Measurements from ENCODE around the gene TCN2. TPM values are rescaled to one million over a fixed set of nuclear protein-coding genes. Genes with fewer than 3 reads are reported as not detected.
"Not testable (repeated sequence)": the region's sequence is repeated elsewhere in the genome, so short reads cannot be mapped to it uniquely, and the experiment has no call there.

The TCN2 gene
- total RNA-seq, 1 donor from 2014 or later, result 0.68 TPM

- intact Hi-C loops (cut with micrococcal nuclease), result loop anchor here (1.0 kb wide), 2 partner anchors 18 to 33 kb away; no protein-coding TSS in a partner anchor
- Mint-ChIP-seq H3K4me3 (ENCODE audit: low read depth) (peak within 1 kb of the TSS; percentile 87), H3K27me3 (ENCODE audit: low read depth) (peaks cover 7% of the 10 kb centered on the region), H3K36me3 (ENCODE audit: low read depth) (peaks cover 15% of the 10 kb centered on the region), H3K9me3 (no peaks in the 10 kb centered on the region), H3K4me1 (ENCODE audit: low read depth) (peaks cover 16% of the 10 kb centered on the region), H3K27ac (peak within 1 kb of the TSS; percentile 72)
- DNase-seq (ENCODE audit: low spot score), result peak; percentile 91
Measured at GRCh38 chr22:30667494-30668385, 60.8 kb downstream of the TCN2 start, which contains the start of gene DUSP18. DUSP18 (minus strand) TSS chr22:30667875; CDS start chr22:30664003, 3,872 bp downstream.

GRCh38 chr22:30668386-30668710, 61.4 kb downstream of the TCN2 start:
- no peak for DNase-seq (ENCODE audit: low spot score)
- H3K36me3 Mint-ChIP-seq (ENCODE audit: low read depth), result peaks cover 9% of the 10 kb centered on the region
- H3K4me3 Mint-ChIP-seq (ENCODE audit: low read depth), result peak overlapping the region; percentile 87
- intact Hi-C loops (cut with micrococcal nuclease), result no loop called here
- H3K9me3 Mint-ChIP-seq, result no peaks in the 10 kb centered on the region
- H3K4me1 Mint-ChIP-seq (ENCODE audit: low read depth), result peaks cover 16% of the 10 kb centered on the region
- no peak overlapping the region for H3K27ac Mint-ChIP-seq
- H3K27me3 Mint-ChIP-seq (ENCODE audit: low read depth), result peaks cover 7% of the 10 kb centered on the region

- peaks cover 11% of the 10 kb centered on the region for H3K27me3 Mint-ChIP-seq (ENCODE audit: low read depth)
- intact Hi-C loops (cut with micrococcal nuclease), result no loop called here
- no peak overlapping the region for H3K4me3 Mint-ChIP-seq (ENCODE audit: low read depth)
- H3K4me1 Mint-ChIP-seq (ENCODE audit: low read depth), result peaks cover 12% of the 10 kb centered on the region
- no peak overlapping the region for H3K27ac Mint-ChIP-seq
- H3K9me3 Mint-ChIP-seq, result no peaks in the 10 kb centered on the region
- no peaks in the 10 kb centered on the region for H3K36me3 Mint-ChIP-seq (ENCODE audit: low read depth)
- no peak for DNase-seq (ENCODE audit: low spot score)
Measured at GRCh38 chr22:30671071-30671470, 64.1 kb downstream of the TCN2 start.

- intact Hi-C loops (cut with micrococcal nuclease), result no loop called here
- H3K4me1 Mint-ChIP-seq (ENCODE audit: low read depth), result peaks cover 4% of the 10 kb centered on the region
- DNase-seq (ENCODE audit: low spot score), result no peak
- peaks cover 27% of the 10 kb centered on the region for H3K27me3 Mint-ChIP-seq (ENCODE audit: low read depth)
- H3K4me3 Mint-ChIP-seq (ENCODE audit: low read depth), result no peak overlapping the region
- no peak overlapping the region for H3K27ac Mint-ChIP-seq
- H3K36me3 Mint-ChIP-seq (ENCODE audit: low read depth), result no peaks in the 10 kb centered on the region
- H3K9me3 Mint-ChIP-seq, result no peaks in the 10 kb centered on the region
Measured at GRCh38 chr22:30673136-30673535, 66.2 kb downstream of the TCN2 start.

- Mint-ChIP-seq H3K36me3 (ENCODE audit: low read depth) (no peaks in the 10 kb centered on the region), H3K4me3 (ENCODE audit: low read depth) (no peak overlapping the region), H3K27me3 (ENCODE audit: low read depth) (peaks cover 30% of the 10 kb centered on the region), H3K4me1 (ENCODE audit: low read depth) (no peaks in the 10 kb centered on the region), H3K27ac (no peak overlapping the region), H3K9me3 (no peaks in the 10 kb centered on the region)
- intact Hi-C loops (cut with micrococcal nuclease), result no loop called here
- DNase-seq (ENCODE audit: low spot score), result no peak
Measured at GRCh38 chr22:30674482-30674881, 67.5 kb downstream of the TCN2 start.

- Mint-ChIP-seq H3K36me3 (ENCODE audit: low read depth) (no peaks in the 10 kb centered on the region), H3K4me1 (ENCODE audit: low read depth) (no peaks in the 10 kb centered on the region), H3K9me3 (no peaks in the 10 kb centered on the region), H3K4me3 (ENCODE audit: low read depth) (no peak overlapping the region), H3K27ac (no peak overlapping the region), H3K27me3 (ENCODE audit: low read depth) (peaks cover 31% of the 10 kb centered on the region)
- no peak for DNase-seq (ENCODE audit: low spot score)
- intact Hi-C loops (cut with micrococcal nuclease), result no loop called here
Measured at GRCh38 chr22:30675436-30675835, 68.5 kb downstream of the TCN2 start.

- H3K4me3 Mint-ChIP-seq (ENCODE audit: low read depth); intact Hi-C loops (cut with micrococcal nuclease); H3K4me1 Mint-ChIP-seq (ENCODE audit: low read depth); H3K9me3 Mint-ChIP-seq; DNase-seq (ENCODE audit: low spot score); H3K36me3 Mint-ChIP-seq (ENCODE audit: low read depth); H3K27ac Mint-ChIP-seq: not testable (repeated sequence)
- H3K27me3 Mint-ChIP-seq (ENCODE audit: low read depth), result peaks cover 31% of the 10 kb centered on the region
Measured at GRCh38 chr22:30676565-30676964, 69.6 kb downstream of the TCN2 start.

Other genes with a start within 250 kb of the TCN2 start
- 17.2 and 19.3 TPM in 2 replicates for gene RNF215, start 219.8 kb upstream of the TCN2 start, total RNA-seq
- gene SEC14L2, start 210.2 kb upstream of the TCN2 start, total RNA-seq, result 32.7 and 36.2 TPM in 2 replicates
- gene MTFP1, start 181.4 kb upstream of the TCN2 start, total RNA-seq, result 72.2 and 77.3 TPM in 2 replicates
- not detected in 2 replicates for gene SEC14L3, start 135.2 kb upstream of the TCN2 start, total RNA-seq
- gene SEC14L4, start 101.5 kb upstream of the TCN2 start, total RNA-seq, result not detected in 2 replicates
- 0.05 TPM in 1 of 2 replicates, not detected in the other for gene SEC14L6, start 60.4 kb upstream of the TCN2 start, total RNA-seq
- gene GAL3ST1, start 32.5 kb upstream of the TCN2 start, total RNA-seq, result not detected in 2 replicates
- gene PES1, start 15.3 kb upstream of the TCN2 start, total RNA-seq, result 129 and 132 TPM in 2 replicates
- gene SLC35E4, start 28.6 kb downstream of the TCN2 start, total RNA-seq, result 8.3 and 9.0 TPM in 2 replicates
- 10.5 and 11.2 TPM in 2 replicates for gene DUSP18, start 60.7 kb downstream of the TCN2 start, total RNA-seq
- gene OSBP2, start 87.7 kb downstream of the TCN2 start, total RNA-seq, result 2.1 and 2.4 TPM in 2 replicates

Measured in activated T-helper 2 cell treated with anti-CD3 and anti-CD28 coated beads, Interferon-gamma antibody, Interleukin-2, Interleukin-4, amounts not matched to agents 10 μg/mL and 5 μg/mL and 100 μg/mL, durations not matched to agents 14 hours and 24 hours and 36 hours (primary cell).